ENCODE measurements around the gene PGAM1.

Gene PGAM1

DNA sequence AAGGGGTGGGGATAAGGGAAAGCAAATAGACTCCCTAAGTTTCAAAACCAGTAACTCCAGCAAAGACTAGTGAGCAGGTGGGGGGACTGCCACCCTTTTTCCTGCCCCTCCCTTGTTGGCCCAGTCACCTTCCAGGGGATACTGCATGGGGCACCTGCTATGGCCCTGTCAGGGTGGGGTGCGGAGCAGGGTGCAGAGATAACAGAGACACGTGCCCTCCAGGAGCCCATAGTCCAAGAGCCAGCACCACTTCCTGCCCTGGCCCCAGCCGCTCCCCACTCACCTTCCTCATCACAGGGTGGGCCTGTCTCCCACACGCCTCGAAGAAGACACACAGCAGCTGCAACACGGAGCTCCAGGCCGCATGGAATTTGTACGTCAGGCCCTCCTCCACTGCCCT lies 45.5 kb upstream of the PGAM1 start:
- Histone ChIP-seq H4K20me1 (ENCODE audit: insufficient read depth, low read length) (no peaks in the 10 kb centered on the region), H3K4me3 (ENCODE audit: low read length) (no peak overlapping the region), H3K9me2 (replicated peaks; ENCODE audit: insufficient read depth, low read length) (no peaks in the 10 kb centered on the region), H3K4me2 (ENCODE audit: low read depth, low read length) (no peak overlapping the region), H3K79me2 (ENCODE audit: low read length) (no peaks in the 10 kb centered on the region), H3K36me3 (replicated peaks; ENCODE audit: insufficient read depth, low read length) (no peaks in the 10 kb centered on the region), H3F3A (ENCODE audit: insufficient read depth, low read length) (no peaks in the 10 kb centered on the region), H3K9ac (ENCODE audit: low read length) (no peak overlapping the region), H2AFZ (ENCODE audit: low read length) (no peak overlapping the region), H3K4me1 (ENCODE audit: low read length) (no peaks in the 10 kb centered on the region), H3K9me3 (replicated peaks; ENCODE audit: insufficient read depth, low read length) (no peaks in the 10 kb centered on the region), H3K27ac (ENCODE audit: low read length) (no peak overlapping the region), H3K27me3 (replicated peaks; ENCODE audit: insufficient read depth, low read length) (no peaks in the 10 kb centered on the region)
- no peak for DNase-seq
- no peak for TF ChIP-seq EZH2phosphoT487 (IDR thresholded peaks at IDR 0.05; ENCODE audit: low read length)
- TF ChIP-seq, protein P1, sequence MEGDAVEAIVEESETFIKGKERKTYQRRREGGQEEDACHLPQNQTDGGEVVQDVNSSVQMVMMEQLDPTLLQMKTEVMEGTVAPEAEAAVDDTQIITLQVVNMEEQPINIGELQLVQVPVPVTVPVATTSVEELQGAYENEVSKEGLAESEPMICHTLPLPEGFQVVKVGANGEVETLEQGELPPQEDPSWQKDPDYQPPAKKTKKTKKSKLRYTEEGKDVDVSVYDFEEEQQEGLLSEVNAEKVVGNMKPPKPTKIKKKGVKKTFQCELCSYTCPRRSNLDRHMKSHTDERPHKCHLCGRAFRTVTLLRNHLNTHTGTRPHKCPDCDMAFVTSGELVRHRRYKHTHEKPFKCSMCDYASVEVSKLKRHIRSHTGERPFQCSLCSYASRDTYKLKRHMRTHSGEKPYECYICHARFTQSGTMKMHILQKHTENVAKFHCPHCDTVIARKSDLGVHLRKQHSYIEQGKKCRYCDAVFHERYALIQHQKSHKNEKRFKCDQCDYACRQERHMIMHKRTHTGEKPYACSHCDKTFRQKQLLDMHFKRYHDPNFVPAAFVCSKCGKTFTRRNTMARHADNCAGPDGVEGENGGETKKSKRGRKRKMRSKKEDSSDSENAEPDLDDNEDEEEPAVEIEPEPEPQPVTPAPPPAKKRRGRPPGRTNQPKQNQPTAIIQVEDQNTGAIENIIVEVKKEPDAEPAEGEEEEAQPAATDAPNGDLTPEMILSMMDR (IDR thresholded peaks at IDR 0.05; ENCODE audit: low read length) = no peak
- no peak for TF ChIP-seq EZH2 (optimal IDR thresholded peaks at IDR 0.05; ENCODE audit: low read depth, low read length)

DNA sequence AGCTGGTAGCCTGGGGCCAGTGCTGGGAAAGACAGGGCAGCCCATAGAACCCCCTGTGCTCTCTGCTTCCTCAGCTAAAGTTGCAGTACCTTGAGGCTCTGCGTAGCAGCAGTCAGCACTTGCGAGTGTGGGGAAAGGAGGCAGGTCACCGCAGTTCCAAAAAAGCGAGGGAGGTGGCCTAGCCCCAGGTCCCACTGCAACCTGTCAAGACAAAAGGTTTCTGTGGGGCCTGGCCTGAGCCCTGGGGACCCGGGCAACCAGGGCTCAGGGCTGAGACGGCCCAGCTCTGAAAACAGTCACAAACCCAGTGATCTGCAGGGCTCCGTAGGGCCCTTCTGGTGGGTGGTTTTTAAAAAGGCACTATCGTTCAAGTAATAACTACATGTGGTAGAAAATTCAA lies 44.4 kb upstream of the PGAM1 start:
- Histone ChIP-seq H3K9me3 (replicated peaks; ENCODE audit: insufficient read depth, low read length) (no peaks in the 10 kb centered on the region), H3K36me3 (replicated peaks; ENCODE audit: insufficient read depth, low read length) (no peaks in the 10 kb centered on the region), H3K4me1 (ENCODE audit: low read length) (no peaks in the 10 kb centered on the region), H3K9me2 (replicated peaks; ENCODE audit: insufficient read depth, low read length) (no peaks in the 10 kb centered on the region), H3K9ac (ENCODE audit: low read length) (no peak overlapping the region), H3K27me3 (replicated peaks; ENCODE audit: insufficient read depth, low read length) (no peaks in the 10 kb centered on the region), H4K20me1 (ENCODE audit: insufficient read depth, low read length) (no peaks in the 10 kb centered on the region), H3K27ac (ENCODE audit: low read length) (no peak overlapping the region), H3F3A (ENCODE audit: insufficient read depth, low read length) (no peaks in the 10 kb centered on the region), H2AFZ (ENCODE audit: low read length) (no peak overlapping the region), H3K79me2 (ENCODE audit: low read length) (no peaks in the 10 kb centered on the region), H3K4me2 (ENCODE audit: low read depth, low read length) (no peak overlapping the region), H3K4me3 (ENCODE audit: low read length) (no peak overlapping the region)
- TF ChIP-seq, protein P1 (IDR thresholded peaks at IDR 0.05; ENCODE audit: low read length) = no peak
- TF ChIP-seq EZH2 (optimal IDR thresholded peaks at IDR 0.05; ENCODE audit: low read depth, low read length) (no peak), EZH2phosphoT487 (IDR thresholded peaks at IDR 0.05; ENCODE audit: low read length) (no peak)
- DNase-seq = no peak

DNA sequence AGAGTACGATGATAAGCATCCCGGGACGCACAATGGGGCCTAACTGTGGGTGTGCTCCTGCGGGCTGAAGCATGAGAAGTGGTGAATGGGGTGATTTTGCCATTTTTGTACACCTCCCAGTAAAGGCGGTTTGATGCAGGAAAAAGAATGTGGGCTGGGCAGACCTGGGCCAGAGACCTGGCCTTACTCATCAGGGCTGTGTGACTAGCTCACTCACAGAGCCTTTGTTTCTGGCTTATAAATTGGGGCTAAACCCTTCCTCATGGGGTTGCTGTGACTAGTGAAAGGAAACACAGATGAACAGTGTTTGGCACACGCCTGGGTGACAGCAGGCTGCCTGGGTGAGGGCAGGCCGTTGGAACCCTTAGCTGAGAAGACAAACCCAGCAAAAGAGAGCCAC lies 42.8 kb upstream of the PGAM1 start:
- Histone ChIP-seq H3K4me3 (ENCODE audit: low read length) (no peak overlapping the region), H3K27ac (ENCODE audit: low read length) (no peak overlapping the region), H3K36me3 (replicated peaks; ENCODE audit: insufficient read depth, low read length) (no peaks in the 10 kb centered on the region; the same call in 1 of the 2 replicates), H3K9me2 (replicated peaks; ENCODE audit: insufficient read depth, low read length) (no peaks in the 10 kb centered on the region), H3K4me2 (ENCODE audit: low read depth, low read length) (no peak overlapping the region), H3K79me2 (ENCODE audit: low read length) (no peaks in the 10 kb centered on the region), H3K9me3 (replicated peaks; ENCODE audit: insufficient read depth, low read length) (no peaks in the 10 kb centered on the region), H3F3A (ENCODE audit: insufficient read depth, low read length) (no peaks in the 10 kb centered on the region), H2AFZ (ENCODE audit: low read length) (no peak overlapping the region), H3K27me3 (replicated peaks; ENCODE audit: insufficient read depth, low read length) (no peaks in the 10 kb centered on the region), H3K4me1 (ENCODE audit: low read length) (no peaks in the 10 kb centered on the region), H3K9ac (ENCODE audit: low read length) (no peak overlapping the region), H4K20me1 (ENCODE audit: insufficient read depth, low read length) (no peaks in the 10 kb centered on the region)
- TF ChIP-seq, protein P1 (IDR thresholded peaks at IDR 0.05; ENCODE audit: low read length) = no peak
- TF ChIP-seq EZH2 (optimal IDR thresholded peaks at IDR 0.05; ENCODE audit: low read depth, low read length) (no peak), EZH2phosphoT487 (IDR thresholded peaks at IDR 0.05; ENCODE audit: low read length) (no peak)
- DNase-seq = no peak
